GM23248 (cell line): ENCODE data around the gene RSAD1. TPM values are rescaled to one million over a fixed set of nuclear protein-coding genes. Genes with fewer than 3 reads are reported as not detected.

Experiments
- DNase-seq: peaks from one replicate; pipeline ENCODE4 v3.0.0-alpha.2; 2015
- H2AFZ ChIP-seq: fragments of 200-600 bp; sonication (generic); 2 replicates; pipeline ENCODE4 v1.6.1; 2016; ENCODE audit warnings: antibody characterized with exemption
- H3F3A ChIP-seq: fragments of 200-600 bp; sonication (generic); 2 replicates; pipeline ENCODE4 v1.6.1; 2016; ENCODE audit warnings: mild to moderate bottlenecking, antibody characterized with exemption, mixed run types; ENCODE audit not compliant: insufficient read depth
- H3K27ac ChIP-seq: fragments of 200-600 bp; sonication (generic); 2 replicates; pipeline ENCODE4 v1.5.1; 2016; ENCODE audit warnings: mild to moderate bottlenecking
- H3K27me3 ChIP-seq: fragments of 200-600 bp; sonication (generic); replicated peaks from 2 replicates; pipeline ENCODE4 v1.6.1; 2016; ENCODE audit warnings: mild to moderate bottlenecking; ENCODE audit not compliant: insufficient read depth
- H3K36me3 ChIP-seq: fragments of 200-600 bp; sonication (generic); 2 replicates; pipeline ENCODE4 v1.6.1; 2016; ENCODE audit warnings: low read depth, mild to moderate bottlenecking
- H3K4me1 ChIP-seq: fragments of 200-600 bp; sonication (generic); 2 replicates; pipeline ENCODE4 v1.6.1; 2016; ENCODE audit warnings: mild to moderate bottlenecking; ENCODE audit not compliant: insufficient read depth
- H3K4me2 ChIP-seq: fragments of 200-600 bp; sonication (generic); one replicate; pipeline ENCODE4 v1.6.1; 2016; ENCODE audit warnings: mild to moderate bottlenecking; ENCODE audit not compliant: unreplicated experiment
- H3K4me3 ChIP-seq: fragments of 200-600 bp; sonication (generic); 2 replicates; pipeline ENCODE4 v1.5.1; 2016; ENCODE audit warnings: mild to moderate bottlenecking
- H3K79me2 ChIP-seq: fragments of 200-600 bp; sonication (generic); 2 replicates; pipeline ENCODE4 v1.6.1; 2016; ENCODE audit warnings: mild to moderate bottlenecking; ENCODE audit not compliant: insufficient read depth
- H3K9ac ChIP-seq: fragments of 200-600 bp; sonication (generic); 2 replicates; pipeline ENCODE4 v1.6.1; 2016; ENCODE audit warnings: mild to moderate bottlenecking
- H3K9me2 ChIP-seq: fragments of 200-600 bp; sonication (generic); 2 replicates; pipeline ENCODE4 v1.6.1; 2016; ENCODE audit warnings: mixed run types, mild to moderate bottlenecking, moderate library complexity; ENCODE audit not compliant: insufficient read depth
- H3K9me3 ChIP-seq: fragments of 200-600 bp; sonication (generic); one replicate; pipeline ENCODE4 v1.6.1; 2017; ENCODE audit warnings: low read depth
- H4K20me1 ChIP-seq: fragments of 200-600 bp; sonication (generic); 2 replicates; pipeline ENCODE4 v1.6.0; 2016; ENCODE audit not compliant: insufficient read depth
- EZH2 ChIP-seq: fragments of 200-600 bp; sonication (generic); IDR thresholded peaks from 2 replicates; pipeline ENCODE4 v1.6.1; 2018; ENCODE audit warnings: antibody characterized with exemption, mild to moderate bottlenecking; ENCODE audit not compliant: insufficient read depth, poor library complexity, severe bottlenecking
- EZH2phosphoT487 ChIP-seq: fragments of 200-600 bp; sonication (generic); IDR thresholded peaks from 2 replicates; pipeline ENCODE4 v1.6.1; 2018; ENCODE audit warnings: antibody characterized with exemption, moderate library complexity, mild to moderate bottlenecking, low read depth; ENCODE audit not compliant: insufficient read depth
- WGBS, 2 experiments: methylation state at CpG; one replicate each; pipeline ENCODE4 v1.1.6; 2015 to 2017; ENCODE audit warnings: low lambda C conversion rate in 2 of 2, low coverage in 1 of 2; ENCODE audit errors: missing lambda C conversion rate in 2 of 2; 5-methylcytosine and 5-hydroxymethylcytosine counted together
- in situ Hi-C: fragments of 300-500 bp; cut with MboI; formaldehyde crosslinking; loops from 2 replicates; pipeline ENCODE4 v1.15.0; 2020
- polyA plus RNA-seq: library from polyadenylated mRNA; unstranded; fragments of >200 nt; fragmentation: Nextera tagmentation; extraction: Ambion mirVana; gene quantifications from 2 replicates; pipeline ENCODE4 v1.2.1, GENCODE V29; 2016
- total RNA-seq: library from RNA; depleted of rRNA; stranded (reverse); fragments of >200 nt; shearing (Covaris generic); gene quantifications from 2 replicates; pipeline ENCODE4 v1.2.3, GENCODE V29; 2014

The RSAD1 gene
- total and polyA plus RNA-seq, 2 experiments from 2014 or later, result 19.8 to 22.4 TPM

DNA sequence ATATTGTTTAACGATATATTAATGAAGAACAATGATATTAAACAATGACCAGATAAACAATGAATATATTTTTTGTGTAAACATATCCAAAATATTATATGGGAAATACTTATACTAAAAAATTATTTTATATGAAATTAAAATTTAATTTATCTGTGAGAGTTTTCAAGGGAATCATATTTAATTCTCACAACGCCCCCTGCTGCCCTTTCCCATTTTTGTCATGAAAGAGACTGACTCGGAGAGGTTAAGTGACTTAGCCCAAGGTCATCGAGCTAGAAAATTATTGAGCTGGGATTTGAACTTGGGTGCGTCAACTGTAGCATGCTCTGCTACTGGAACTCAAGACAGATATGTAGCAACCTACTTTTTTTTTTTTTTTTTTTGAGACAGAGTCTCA is 22.4 kb downstream of the RSAD1 start:
- Histone ChIP-seq H2AFZ (no peak overlapping the region), H3K9ac (no peak overlapping the region), H3K36me3 (no peaks in the 10 kb centered on the region), H3F3A (no peaks in the 10 kb centered on the region), H3K4me3 (no peak overlapping the region), H3K4me2 (no peak overlapping the region), H4K20me1 (no peaks in the 10 kb centered on the region), H3K79me2 (no peaks in the 10 kb centered on the region), H3K27ac (no peak overlapping the region), H3K9me2 (no peaks in the 10 kb centered on the region), H3K4me1 (peaks cover under 1% of the 10 kb centered on the region; the same call in 1 of the 2 replicates), H3K9me3 (no peaks in the 10 kb centered on the region), H3K27me3 (no peaks in the 10 kb centered on the region)
- peak; percentile 52 for DNase-seq
- TF ChIP-seq EZH2 (no peak), EZH2phosphoT487 (no peak)
- in situ Hi-C loops, result loop anchor here (25.0 kb wide), 1 partner anchor 461 kb away; no protein-coding TSS in a partner anchor
- WGBS, 2 experiments, result 34 to 37% methylated on average over 5 of the region's 5 CpGs

DNA sequence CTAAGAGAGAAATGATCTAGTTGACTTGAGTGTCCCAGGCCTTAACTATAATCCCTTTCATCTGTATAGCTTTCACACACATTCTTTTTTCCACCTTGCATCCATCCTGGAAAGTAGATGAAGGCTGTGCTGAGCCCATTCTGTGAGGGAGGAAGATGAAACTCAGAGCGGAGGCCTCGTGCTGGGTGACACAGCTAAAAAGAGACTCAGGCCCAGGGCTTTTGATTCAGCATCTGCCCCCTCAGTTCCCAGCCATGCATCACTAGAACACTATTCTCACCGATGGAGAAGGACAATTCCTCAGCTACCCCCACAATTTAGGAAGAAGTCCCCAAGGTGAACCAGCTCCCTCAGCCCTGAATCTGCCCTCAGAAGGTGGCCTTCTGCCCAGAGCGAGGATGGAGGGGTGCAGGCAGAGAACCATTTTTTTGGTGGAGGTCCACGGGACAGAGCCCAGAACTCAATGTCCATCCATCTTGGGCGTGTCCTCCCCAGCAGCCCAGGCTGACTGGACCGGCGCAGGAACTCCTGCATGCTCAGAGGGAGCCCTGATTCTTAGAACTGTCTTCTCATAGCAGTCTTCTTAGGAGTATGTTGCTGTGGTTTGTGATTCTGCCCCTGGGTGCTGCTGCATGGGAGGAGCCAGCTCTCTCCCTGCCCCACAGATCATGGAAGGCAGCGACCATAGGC is 23.8 kb downstream of the RSAD1 start:
- H3K4me3 ChIP-seq, result no peak overlapping the region
- WGBS, 2 experiments, result 88 to 92% methylated on average over 9 of the region's 9 CpGs
- no peaks in the 10 kb centered on the region for H3K9me3 ChIP-seq
- H2AFZ ChIP-seq, result no peak overlapping the region
- H3K27me3 ChIP-seq, result no peaks in the 10 kb centered on the region
- H3K4me1 ChIP-seq, result no peaks in the 10 kb centered on the region
- H3K9ac ChIP-seq, result no peak overlapping the region
- TF ChIP-seq EZH2phosphoT487 (no peak), EZH2 (no peak)
- no peak for DNase-seq
- H4K20me1 ChIP-seq, result no peaks in the 10 kb centered on the region
- H3K36me3 ChIP-seq, result no peaks in the 10 kb centered on the region
- no peak overlapping the region for H3K4me2 ChIP-seq
- no peaks in the 10 kb centered on the region for H3K79me2 ChIP-seq
- H3K9me2 ChIP-seq, result no peaks in the 10 kb centered on the region
- H3K27ac ChIP-seq, result no peak overlapping the region
- no peaks in the 10 kb centered on the region for H3F3A ChIP-seq
- in situ Hi-C loops, result loop anchor here (25.0 kb wide), 1 partner anchor 460 kb away; no protein-coding TSS in a partner anchor

DNA sequence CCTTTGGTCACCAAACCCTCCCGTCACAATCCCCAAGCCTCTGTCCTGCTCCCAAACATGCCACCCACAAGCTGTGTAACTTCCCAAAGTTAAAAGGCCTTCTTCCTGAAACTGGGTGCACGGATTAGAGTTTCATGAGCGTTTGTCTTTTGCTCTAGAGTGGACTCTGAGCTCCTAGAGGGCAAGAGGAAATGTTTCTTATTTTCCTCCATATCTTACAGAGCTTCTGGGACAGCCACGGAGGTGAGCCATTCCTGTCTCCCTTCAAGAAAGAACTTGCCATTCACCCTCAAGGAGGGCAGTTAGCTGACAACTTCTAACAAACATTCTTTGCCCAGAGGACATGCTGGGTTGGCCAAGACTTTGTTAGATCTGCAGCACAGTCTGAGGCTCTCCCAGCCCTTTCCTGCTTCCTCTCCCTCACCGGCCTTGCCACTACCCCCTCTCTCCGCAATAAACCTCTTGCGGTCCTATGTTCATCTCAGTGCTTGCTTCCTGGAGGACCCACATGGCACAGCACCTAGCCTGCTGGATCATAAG is 27.0 kb downstream of the RSAD1 start:
- TF ChIP-seq EZH2phosphoT487 (no peak), EZH2 (no peak)
- Histone ChIP-seq H3K4me3 (no peak overlapping the region), H3K27me3 (no peaks in the 10 kb centered on the region), H3K36me3 (no peaks in the 10 kb centered on the region), H3K4me2 (no peak overlapping the region), H3K27ac (no peak overlapping the region), H3F3A (no peaks in the 10 kb centered on the region), H3K9me2 (no peaks in the 10 kb centered on the region), H3K79me2 (no peaks in the 10 kb centered on the region), H4K20me1 (no peaks in the 10 kb centered on the region), H3K9me3 (no peaks in the 10 kb centered on the region), H3K4me1 (no peaks in the 10 kb centered on the region), H3K9ac (no peak overlapping the region), H2AFZ (no peak overlapping the region)
- DNase-seq, result no peak
- WGBS, 2 experiments, result 64 to 76% methylated on average over 7 of the region's 7 CpGs
- in situ Hi-C loops, result loop anchor here (25.0 kb wide), 1 partner anchor 457 kb away; no protein-coding TSS in a partner anchor

DNA sequence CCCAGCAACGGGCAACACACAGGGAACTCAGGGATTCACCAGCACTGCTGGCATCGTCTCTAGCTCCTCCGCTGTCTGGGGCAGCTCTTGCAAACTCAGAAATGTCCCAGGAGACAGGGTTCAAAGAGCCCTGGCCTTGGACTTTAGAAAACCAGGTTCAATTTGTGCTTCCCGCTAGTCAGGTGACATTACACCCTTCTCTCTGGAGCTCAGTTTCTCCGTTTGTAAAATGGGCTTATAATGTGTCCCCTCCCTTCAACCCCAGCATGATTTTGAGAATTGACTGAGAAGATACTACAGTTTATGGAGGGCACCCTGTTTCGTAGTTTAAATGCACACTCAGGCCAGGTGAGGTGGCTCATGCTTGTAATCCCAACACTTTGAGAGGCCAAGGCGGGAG is 27.6 kb downstream of the RSAD1 start:
- DNase-seq, result no peak
- no peak overlapping the region for H3K9ac ChIP-seq
- no peaks in the 10 kb centered on the region for H3K27me3 ChIP-seq
- H3K9me2 ChIP-seq, result no peaks in the 10 kb centered on the region
- no peak overlapping the region for H3K27ac ChIP-seq
- H2AFZ ChIP-seq, result no peak overlapping the region
- H3K36me3 ChIP-seq, result no peaks in the 10 kb centered on the region
- no peak overlapping the region for H3K4me2 ChIP-seq
- in situ Hi-C loops, result loop anchor here (25.0 kb wide), 1 partner anchor 456 kb away; no protein-coding TSS in a partner anchor
- H3F3A ChIP-seq, result no peaks in the 10 kb centered on the region
- 83 to 86% methylated on average over 7 of the region's 7 CpGs for WGBS, 2 experiments
- TF ChIP-seq EZH2 (no peak), EZH2phosphoT487 (no peak)
- no peaks in the 10 kb centered on the region for H4K20me1 ChIP-seq
- no peaks in the 10 kb centered on the region for H3K4me1 ChIP-seq
- no peaks in the 10 kb centered on the region for H3K9me3 ChIP-seq
- H3K4me3 ChIP-seq, result no peak overlapping the region
- H3K79me2 ChIP-seq, result no peaks in the 10 kb centered on the region
